Liver (tissue), 9 donors: Measurements from ENCODE around the gene GAS2L3. TPM values are rescaled to one million over a fixed set of nuclear protein-coding genes. Genes with fewer than 3 reads are reported as not detected.

Experiments used
- DNase-seq: peaks from one replicate; pipeline ENCODE4 v3.0.0-alpha.2; 2017; ENCODE audit warnings: low spot score
- H3K27ac ChIP-seq, 2 donors: one replicate each; pipeline ENCODE4 v1.7.0; 2013; ENCODE audit warnings: inconsistent platforms in 2 of 2, low read length in 2 of 2, control low read depth in 1 of 2, low read depth in 1 of 2, mild to moderate bottlenecking in 1 of 2
- H3K27me3 ChIP-seq, 4 donors: one replicate each; pipeline versions ENCODE4 v1.6.1 to v1.7.0; 2013; ENCODE audit warnings: low read length in 3 of 4, inconsistent platforms in 1 of 4, mild to moderate bottlenecking in 1 of 4, moderate library complexity in 1 of 4; ENCODE audit not compliant: control insufficient read depth in 4 of 4, insufficient read depth in 4 of 4
- H3K36me3 ChIP-seq, 4 donors: one replicate each; pipeline versions ENCODE4 v1.6.1 to v1.7.0; 2013; ENCODE audit warnings: low read length in 3 of 4, mild to moderate bottlenecking in 3 of 4, low read depth in 1 of 4, moderate library complexity in 1 of 4; ENCODE audit not compliant: control insufficient read depth in 4 of 4, insufficient read depth in 3 of 4
- H3K4me1 ChIP-seq, 4 donors: one replicate each; pipeline versions ENCODE4 v1.6.1 to v1.7.0; 2013; ENCODE audit warnings: low read length in 3 of 4, mild to moderate bottlenecking in 3 of 4, moderate library complexity in 1 of 4; ENCODE audit not compliant: control insufficient read depth in 4 of 4, insufficient read depth in 4 of 4
- H3K4me3 ChIP-seq, 3 donors: one replicate each; pipeline versions ENCODE4 v1.6.1 to v1.7.0; 2013; ENCODE audit warnings: low read length in 3 of 3, control low read depth in 1 of 3, low read depth in 1 of 3, mild to moderate bottlenecking in 1 of 3
- H3K9ac ChIP-seq, 2 donors: one replicate each; pipeline ENCODE4 v1.7.0; 2013; ENCODE audit warnings: low read length in 2 of 2, mild to moderate bottlenecking in 2 of 2, moderate library complexity in 2 of 2, control low read depth in 1 of 2, low read depth in 1 of 2
- H3K9me3 ChIP-seq, 4 donors: one replicate each; pipeline versions ENCODE4 v1.6.1 to v1.7.0; 2013; ENCODE audit warnings: low read length in 3 of 4; ENCODE audit not compliant: control insufficient read depth in 4 of 4
- ATF3 ChIP-seq: IDR thresholded peaks from 2 replicates; pipeline ENCODE4 v1.6.1; 2016; ENCODE audit warnings: antibody characterized with exemption
- CTCF ChIP-seq: fragments of 150-350 bp; IDR thresholded peaks from 2 replicates; pipeline ENCODE4 v1.5.1; 2017; ENCODE audit warnings: improper control_type of control experiment, low read depth, low read length; ENCODE audit not compliant: missing input control
- EGR1 ChIP-seq, 2 donors: IDR thresholded peaks; 2 replicates each; pipeline ENCODE4 v1.6.1; 2016 to 2018; ENCODE audit warnings: antibody characterized with exemption in 2 of 2, low read depth in 2 of 2
- FOXA1 ChIP-seq: IDR thresholded peaks from 2 replicates; pipeline ENCODE4 v1.6.1; 2016; ENCODE audit warnings: antibody characterized with exemption
- FOXA2 ChIP-seq: IDR thresholded peaks from 2 replicates; pipeline ENCODE4 v1.6.1; 2016; ENCODE audit warnings: antibody characterized with exemption
- GABPA ChIP-seq, 2 donors: IDR thresholded peaks in 1 of 2; conservative IDR thresholded peaks in 1 of 2; 2 replicates each; pipeline ENCODE4 v1.6.1; 2016; ENCODE audit warnings: antibody characterized with exemption in 2 of 2, mild to moderate bottlenecking in 1 of 2, moderate library complexity in 1 of 2
- HNF4A ChIP-seq, 2 donors: conservative IDR thresholded peaks; 2 replicates each; pipeline ENCODE4 v1.6.1; 2016; ENCODE audit warnings: antibody characterized with exemption in 2 of 2, mild to moderate bottlenecking in 2 of 2
- HNF4G ChIP-seq: IDR thresholded peaks from 2 replicates; pipeline ENCODE4 v1.6.1; 2016; ENCODE audit warnings: antibody characterized with exemption
- JUND ChIP-seq, 2 donors: IDR thresholded peaks; 2 replicates each; pipeline ENCODE4 v1.6.1; 2016; ENCODE audit warnings: antibody characterized with exemption in 2 of 2
- MAX ChIP-seq: IDR thresholded peaks from 2 replicates; pipeline ENCODE4 v1.6.1; 2016; ENCODE audit warnings: antibody characterized with exemption
- NR2F2 ChIP-seq: IDR thresholded peaks from 2 replicates; pipeline ENCODE4 v1.6.1; 2016; ENCODE audit warnings: antibody characterized with exemption
- RAD21 ChIP-seq, 2 donors: IDR thresholded peaks; 2 replicates each; pipeline ENCODE4 v1.6.1; 2016; ENCODE audit warnings: antibody characterized with exemption in 2 of 2, mild to moderate bottlenecking in 2 of 2
- REST ChIP-seq: IDR thresholded peaks from 2 replicates; pipeline ENCODE4 v1.6.1; 2016; ENCODE audit warnings: antibody characterized with exemption, mild to moderate bottlenecking
- TAF1 ChIP-seq: conservative IDR thresholded peaks from 2 replicates; pipeline ENCODE4 v1.6.1; 2016; ENCODE audit warnings: antibody characterized with exemption, mild to moderate bottlenecking
- YY1 ChIP-seq: IDR thresholded peaks from 2 replicates; pipeline ENCODE4 v1.6.1; 2016; ENCODE audit warnings: antibody characterized with exemption, mild to moderate bottlenecking
- ZBTB33 ChIP-seq: IDR thresholded peaks from 2 replicates; pipeline ENCODE4 v1.6.1; 2016; ENCODE audit warnings: antibody characterized with exemption
- WGBS: extraction: QIAGEN DNeasy Blood & Tissue Kit; methylation state at CpG from one replicate; pipeline ENCODE4 v1.1.7; 2013; 5-methylcytosine and 5-hydroxymethylcytosine counted together
- polyA plus RNA-seq, 2 donors: library from polyadenylated mRNA; stranded (reverse) in 1 of 2; unstranded in 1 of 2; fragments of 200-250 nt in 1 of 2; fragments of >200 nt in 1 of 2; fragmentation: Nextera tagmentation in 1 of 2; extraction: Ambion mirVana in 1 of 2; gene quantifications; one replicate each; pipeline versions ENCODE4 v1.2.1 to v1.2.3, GENCODE V29; 2013 to 2015
- total RNA-seq, 2 donors: library from RNA; depleted of rRNA; stranded (reverse); fragments of >200 nt; gene quantifications; one replicate each; pipeline ENCODE4 v1.2.3, GENCODE V29; 2014
- donor health status: healthy.
- donor health status: healthy.
- donor health status: healthy.
- donor health status: healthy.
- donor health status: healthy.

GAS2L3 gene
- total and polyA plus RNA-seq, 4 donors: 0.76 to 17.6 (median 2.4) TPM

- no peaks in the 10 kb centered on the region for H3K9me3 ChIP-seq
- no peaks in the 10 kb centered on the region for H3K4me1 ChIP-seq
- no peak for DNase-seq
- WGBS: 86% methylated on average over 4 of the region's 4 CpGs
- TF ChIP-seq FOXA2 (no peak), YY1 (no peak), MAX (no peak)
- no peaks in the 10 kb centered on the region for H3K27me3 ChIP-seq
- H3K9ac ChIP-seq: no peak overlapping the region
- H3K27ac ChIP-seq: no peak overlapping the region
- H3K4me3 ChIP-seq: no peak overlapping the region
- H3K36me3 ChIP-seq: peaks cover 16 to 69% (median 60%) of the 10 kb centered on the region in 4 donors
Observed at GRCh38 chr12:100544165-100544564, 29.3 kb upstream of the GAS2L3 start.

- Histone ChIP-seq H3K9me3 (no peaks in the 10 kb centered on the region), H3K4me3 (no peak overlapping the region), H3K36me3 (peaks cover 16 to 67% (median 56%) of the 10 kb centered on the region in 4 donors), H3K4me1 (no peaks in the 10 kb centered on the region), H3K9ac (no peak overlapping the region), H3K27me3 (no peaks in the 10 kb centered on the region), H3K27ac (no peak overlapping the region)
- DNase-seq: no peak
- WGBS: 89% methylated on average over 1 of the region's 1 CpG
- TF ChIP-seq YY1 (no peak), ZBTB33 (no peak), FOXA2 (no peak), GABPA (IDR thresholded peaks at IDR 0.05 in 1 of 2, conservative IDR thresholded peaks at IDR 0.05 in 1 of 2) (no peak), EGR1 (IDR thresholded peaks at IDR 0.05; ENCODE audit: low read depth in 2 of 2) (no peak), TAF1 (no peak), JUND (IDR thresholded peaks at IDR 0.05) (no peak), ATF3 (no peak), MAX (no peak), NR2F2 (no peak)
Observed at GRCh38 chr12:100545092-100545491, 28.4 kb upstream of the GAS2L3 start.

- peaks cover 2 to 38% (median 18%) of the 10 kb centered on the region in 4 donors for H3K36me3 ChIP-seq
- H3K27me3 ChIP-seq: no peaks in the 10 kb centered on the region
- no peak overlapping the region for H3K9ac ChIP-seq
- WGBS: 31% methylated on average over 3 of the region's 3 CpGs
- peaks cover 0 to 45% (median 43%) of the 10 kb centered on the region in 4 donors for H3K4me1 ChIP-seq
- no peak for DNase-seq
- H3K27ac ChIP-seq: peak overlapping the region; percentile 46 to 70
- H3K4me3 ChIP-seq: no peak overlapping the region
- no peaks in the 10 kb centered on the region for H3K9me3 ChIP-seq
- no peak for TF ChIP-seq ZBTB33
- no peak for TF ChIP-seq CTCF
- no peak for TF ChIP-seq HNF4G
- no peak for TF ChIP-seq RAD21 (IDR thresholded peaks at IDR 0.05)
- TF ChIP-seq GABPA (IDR thresholded peaks at IDR 0.05 in 1 of 2, conservative IDR thresholded peaks at IDR 0.05 in 1 of 2): no peak
- no peak for TF ChIP-seq MAX
- no peak for TF ChIP-seq FOXA2
- no peak for TF ChIP-seq TAF1
- TF ChIP-seq JUND (IDR thresholded peaks at IDR 0.05): no peak
- no peak for TF ChIP-seq EGR1 (IDR thresholded peaks at IDR 0.05; ENCODE audit: low read depth in 2 of 2)
- TF ChIP-seq ATF3: no peak
- TF ChIP-seq REST: no peak
- TF ChIP-seq FOXA1: no peak
- no peak for TF ChIP-seq HNF4A (conservative IDR thresholded peaks at IDR 0.05)
Observed at GRCh38 chr12:100553936-100554335, 19.5 kb upstream of the GAS2L3 start.
